GM19463 (cell line): ENCODE results near the gene TSPOAP1.

Source experiments
- ATAC-seq: cut with Tn5 transposase; IDR thresholded peaks from one replicate; pipeline ENCODE4 v1.9.1; 2021; ENCODE audit warnings: mild to moderate bottlenecking, moderate library complexity; ENCODE audit not compliant: unreplicated experiment

Gene TSPOAP1

GRCh38 chr17:58318627-58319172, 9.9 kb downstream of the TSPOAP1 start:
- no peak for ATAC-seq

GRCh38 chr17:58318065-58318481, 10.5 kb downstream of the TSPOAP1 start:
- no peak for ATAC-seq

- ATAC-seq = peak; percentile 71
These were observed 11.1 kb downstream of the TSPOAP1 start for GRCh38 chr17:58317421-58318064.

- ATAC-seq = no peak
These were observed 12.2 kb downstream of the TSPOAP1 start for GRCh38 chr17:58316260-58316960.

- no peak for ATAC-seq
These were observed 12.8 kb downstream of the TSPOAP1 start for GRCh38 chr17:58315750-58316149.

- ATAC-seq = no peak
These were observed 13.3 kb downstream of the TSPOAP1 start for GRCh38 chr17:58315281-58315711.

GRCh38 chr17:58314706-58315015, 13.9 kb downstream of the TSPOAP1 start:
- ATAC-seq = no peak

GRCh38 chr17:58313815-58314705, 14.5 kb downstream of the TSPOAP1 start:
- no peak for ATAC-seq

- ATAC-seq = no peak
These were observed 15.8 kb downstream of the TSPOAP1 start for GRCh38 chr17:58312829-58313228.

- no peak for ATAC-seq
These were observed 16.5 kb downstream of the TSPOAP1 start for GRCh38 chr17:58312021-58312630.

- ATAC-seq = no peak
These were observed 17.1 kb downstream of the TSPOAP1 start for GRCh38 chr17:58311429-58311894.

- ATAC-seq = no peak
These were observed 17.8 kb downstream of the TSPOAP1 start for GRCh38 chr17:58310511-58311428.

GRCh38 chr17:58309918-58310259, 18.7 kb downstream of the TSPOAP1 start:
- ATAC-seq = no peak

GRCh38 chr17:58308985-58309917, 19.3 kb downstream of the TSPOAP1 start:
- ATAC-seq = no peak

GRCh38 chr17:58308173-58308984, 20.2 kb downstream of the TSPOAP1 start:
- no peak for ATAC-seq

- no peak for ATAC-seq
These were observed 21.0 kb downstream of the TSPOAP1 start for GRCh38 chr17:58307468-58308172.
